Immature natural killer cell (primary cell): Measurements from ENCODE around the gene PANX2. TPM values are rescaled to one million over a fixed set of nuclear protein-coding genes. Genes with fewer than 3 reads are reported as not detected.
A peak's percentile ranks its signal among the peaks of the same experiment; 100 is the strongest.

Experiments
- DNase-seq, 3 donors: peaks; one replicate each; pipeline ENCODE4 v3.0.0; 2022; ENCODE audit warnings: mixed read lengths in 1 of 3
- H3K27ac Mint-ChIP-seq, 6 donors: one replicate each; pipeline ENCODE4 v1.8.0; 2020; ENCODE audit warnings: mixed read lengths in 6 of 6, mild to moderate bottlenecking in 5 of 6, inconsistent platforms in 4 of 6, moderate library complexity in 3 of 6
- H3K27me3 Mint-ChIP-seq, 3 donors: one replicate each; pipeline ENCODE4 v1.8.0; 2020 to 2021; ENCODE audit warnings: low read depth in 3 of 3, mild to moderate bottlenecking in 3 of 3, mixed read lengths in 3 of 3, moderate library complexity in 3 of 3, inconsistent platforms in 1 of 3
- H3K36me3 Mint-ChIP-seq, 3 donors: one replicate each; pipeline ENCODE4 v1.8.0; 2020; ENCODE audit warnings: mixed read lengths in 3 of 3, inconsistent platforms in 2 of 3, mild to moderate bottlenecking in 2 of 3
- H3K4me1 Mint-ChIP-seq, 2 donors: one replicate each; pipeline ENCODE4 v1.8.0; 2020; ENCODE audit warnings: inconsistent platforms in 2 of 2, mild to moderate bottlenecking in 2 of 2, mixed read lengths in 2 of 2, moderate library complexity in 1 of 2
- H3K4me3 Mint-ChIP-seq, 5 donors: one replicate each; pipeline ENCODE4 v1.8.0; 2020; ENCODE audit warnings: mild to moderate bottlenecking in 5 of 5, mixed read lengths in 5 of 5, inconsistent platforms in 3 of 5, moderate library complexity in 3 of 5
- H3K9me3 Mint-ChIP-seq, 6 donors: one replicate each; pipeline ENCODE4 v1.8.0; 2020; ENCODE audit warnings: mild to moderate bottlenecking in 6 of 6, mixed read lengths in 6 of 6, inconsistent platforms in 4 of 6, moderate library complexity in 3 of 6
- polyA plus RNA-seq, 3 donors: library from polyadenylated mRNA; unstranded; fragments of 300-500 nt; fragmentation: Illumina TruSeq; gene quantifications; one replicate each; pipeline ENCODE4 v1.2.3, GENCODE V29; 2021

PANX2 gene
- polyA plus RNA-seq, 3 donors from 2014 or later = 0.07 TPM; not detected in 2

DNA sequence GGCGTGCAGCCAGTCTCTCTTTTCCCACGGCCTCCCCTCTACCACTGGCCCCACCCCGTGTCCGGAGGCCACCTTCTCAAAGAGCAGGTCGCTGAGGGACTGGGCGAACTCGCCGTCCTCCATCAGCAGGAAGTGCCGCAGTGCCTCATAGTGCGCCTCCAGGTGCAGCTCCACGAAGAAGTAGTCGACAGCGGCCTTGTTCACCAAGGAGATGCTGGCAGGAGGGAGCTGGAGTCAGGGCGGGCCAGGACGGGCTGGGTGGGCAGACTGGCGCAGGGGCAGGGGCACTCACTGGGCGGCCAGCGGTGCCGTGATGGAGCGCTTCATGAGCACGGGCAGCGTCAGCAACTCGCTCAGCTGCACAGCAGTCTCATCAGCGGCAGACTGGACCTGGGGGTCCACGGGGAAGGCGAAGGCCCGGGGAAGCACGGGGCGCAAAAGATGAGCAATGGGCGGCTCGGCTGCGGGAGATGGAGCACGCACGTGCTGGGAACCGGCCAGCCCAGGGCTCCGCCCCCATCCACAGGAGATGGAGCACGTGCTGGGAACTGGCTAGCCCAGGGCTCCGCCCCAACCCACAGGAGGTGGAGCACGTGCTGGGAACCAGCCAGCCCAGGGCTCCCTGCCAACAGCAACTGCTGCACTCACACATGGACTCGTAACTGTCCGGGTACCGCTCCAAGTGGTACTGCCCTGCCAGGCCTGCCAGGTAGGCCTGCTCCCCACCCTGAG is 48.6 kb downstream of the PANX2 start:
- H3K4me3 Mint-ChIP-seq = no peak overlapping the region
- H3K27ac Mint-ChIP-seq = no peak overlapping the region

DNA sequence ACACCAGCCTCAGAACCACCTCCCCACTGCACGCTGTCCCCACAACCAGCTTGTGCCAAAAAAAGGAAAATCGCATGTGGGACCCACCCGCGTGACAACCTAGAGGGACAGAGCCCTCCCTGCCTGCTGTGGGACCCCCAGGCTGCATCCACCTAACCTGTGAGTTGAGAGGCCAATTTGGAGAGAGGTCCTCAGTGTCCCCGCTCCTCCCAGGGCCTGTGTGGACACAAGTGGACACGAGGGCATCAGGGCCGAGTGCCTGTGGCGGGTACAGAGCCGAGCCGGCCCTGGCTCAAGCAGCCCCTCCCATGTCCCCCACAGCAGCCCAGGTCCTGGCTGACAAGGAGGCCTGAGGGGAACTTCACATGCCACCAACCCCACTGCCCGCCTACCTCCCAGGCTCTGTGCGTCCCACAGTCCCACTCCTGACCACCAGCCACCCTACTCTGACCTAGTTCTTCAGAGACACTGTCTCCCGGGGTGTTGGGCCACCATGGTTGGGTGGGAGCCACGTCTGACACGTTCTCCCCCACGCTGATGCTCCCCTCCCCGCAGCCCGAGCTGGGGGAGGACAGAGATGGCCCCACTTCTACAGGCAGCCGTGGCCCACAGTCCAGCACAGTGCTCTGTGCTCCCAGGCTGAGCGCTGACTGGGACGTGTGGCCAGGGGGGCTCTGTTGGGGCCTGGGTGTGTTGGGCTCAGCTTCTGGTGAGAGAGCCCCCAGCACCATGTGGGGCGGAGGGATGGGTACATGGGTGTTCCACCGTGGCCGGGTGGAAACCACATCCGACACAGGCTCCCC is 49.5 kb downstream of the PANX2 start:
- Mint-ChIP-seq H3K9me3 (no peaks in the 10 kb centered on the region), H3K4me3 (no peak overlapping the region), H3K27ac (peak overlapping the region in 1 of 6 donors; percentile 39), H3K27me3 (peaks cover 3 to 18% (median 10%) of the 10 kb centered on the region in 3 donors), H3K36me3 (peaks cover 0 to 24% (median under 1%) of the 10 kb centered on the region in 3 donors), H3K4me1 (peaks cover 0 to 2% of the 10 kb centered on the region in 2 donors)
- DNase-seq = no peak

More for the DNA sequence above, 48.6 kb downstream of the PANX2 start:
- Mint-ChIP-seq H3K4me1 (peaks cover 3 to 6% of the 10 kb centered on the region in 2 donors), H3K9me3 (no peaks in the 10 kb centered on the region), H3K36me3 (peaks cover 0 to 25% (median 5%) of the 10 kb centered on the region in 3 donors), H3K27me3 (peaks cover 3 to 18% (median 6%) of the 10 kb centered on the region in 3 donors)
- DNase-seq = no peak

DNA sequence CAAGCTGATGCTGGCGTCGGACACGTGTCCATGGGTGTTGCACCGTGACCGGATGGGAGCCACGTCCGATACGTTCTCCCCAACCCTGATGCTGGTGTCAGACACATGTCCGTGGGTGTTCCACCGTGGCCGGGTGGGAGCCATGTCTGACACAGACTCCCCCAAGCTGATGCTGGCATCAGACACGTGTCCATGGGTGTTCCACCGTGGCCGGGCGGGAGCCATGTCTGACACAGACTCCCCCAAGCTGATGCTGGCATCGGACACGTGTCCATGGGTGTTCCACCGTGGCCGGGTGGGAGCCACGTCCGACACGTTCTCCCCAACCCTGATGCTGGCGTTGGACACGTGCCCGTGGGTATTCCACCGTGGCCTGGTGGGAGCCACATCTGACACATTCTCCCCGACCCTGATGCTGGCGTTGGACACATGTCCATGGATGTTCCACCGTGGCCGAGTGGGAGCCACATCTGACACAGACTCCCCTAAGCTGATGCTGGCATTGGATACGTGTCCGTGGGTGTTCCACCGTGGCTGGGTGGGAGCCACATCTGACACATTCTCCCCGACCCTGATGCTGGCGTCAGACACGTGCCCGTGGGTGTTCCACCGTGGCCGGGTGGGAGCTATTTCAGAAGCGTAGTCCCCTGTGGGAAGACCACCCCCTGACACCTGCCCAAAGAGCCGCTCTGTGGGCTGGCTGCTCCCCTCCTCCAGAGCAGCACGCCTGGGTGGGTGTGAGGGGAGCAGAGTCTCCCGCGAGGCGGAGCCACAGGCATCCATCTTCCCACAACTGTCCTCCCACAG is 50.3 kb downstream of the PANX2 start:
- H3K4me3 Mint-ChIP-seq = no peak overlapping the region
- H3K36me3 Mint-ChIP-seq = peaks cover 0 to 24% (median 0%) of the 10 kb centered on the region in 3 donors
- peak overlapping the region in 1 of 6 donors; percentile 23 for H3K27ac Mint-ChIP-seq
- DNase-seq = no peak
- H3K9me3 Mint-ChIP-seq = no peaks in the 10 kb centered on the region
- no peaks in the 10 kb centered on the region for H3K4me1 Mint-ChIP-seq
- H3K27me3 Mint-ChIP-seq = peaks cover 3 to 15% (median 10%) of the 10 kb centered on the region in 3 donors

- no peak overlapping the region for H3K4me3 Mint-ChIP-seq
- H3K36me3 Mint-ChIP-seq = peaks cover 0 to 21% (median 0%) of the 10 kb centered on the region in 3 donors
- H3K27ac Mint-ChIP-seq = no peak overlapping the region
- H3K27me3 Mint-ChIP-seq = peaks cover 3 to 12% (median 9%) of the 10 kb centered on the region in 3 donors
- no peaks in the 10 kb centered on the region for H3K4me1 Mint-ChIP-seq
- H3K9me3 Mint-ChIP-seq = no peaks in the 10 kb centered on the region
- DNase-seq = no peak
These were observed 51.1 kb downstream of the PANX2 start for GRCh38 chr22:50221410-50222300.

- H3K9me3 Mint-ChIP-seq = no peaks in the 10 kb centered on the region
- DNase-seq = no peak
- H3K27me3 Mint-ChIP-seq = peaks cover 3 to 9% (median 7%) of the 10 kb centered on the region in 3 donors
- H3K36me3 Mint-ChIP-seq = peaks cover 0 to 18% (median 0%) of the 10 kb centered on the region in 3 donors
- no peaks in the 10 kb centered on the region for H3K4me1 Mint-ChIP-seq
- no peak overlapping the region for H3K27ac Mint-ChIP-seq
- no peak overlapping the region for H3K4me3 Mint-ChIP-seq
These were observed 52.0 kb downstream of the PANX2 start for GRCh38 chr22:50222508-50222907.

DNA sequence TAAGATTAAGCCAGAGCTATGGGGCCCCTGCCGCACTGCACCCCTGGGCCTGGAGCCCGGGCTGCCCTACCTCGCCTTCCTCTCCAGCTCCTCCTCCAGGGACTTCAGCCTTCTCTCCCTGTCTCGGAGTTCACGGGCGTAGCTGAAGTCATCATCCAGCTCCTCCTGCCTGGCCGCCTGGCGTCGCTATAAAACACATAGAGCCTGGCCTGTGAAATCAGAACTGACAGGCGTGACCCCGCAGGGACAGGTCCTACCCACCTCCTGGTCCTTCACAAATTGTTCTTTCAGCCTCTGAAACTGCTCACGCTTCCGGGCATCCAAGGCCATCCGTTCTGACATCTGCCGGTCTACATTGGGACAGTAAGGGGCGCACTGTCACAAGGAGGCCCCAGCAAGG is 53.5 kb downstream of the PANX2 start:
- H3K9me3 Mint-ChIP-seq = no peaks in the 10 kb centered on the region
- peaks cover 0 to 20% (median 7%) of the 10 kb centered on the region in 3 donors for H3K36me3 Mint-ChIP-seq
- peak overlapping the region in 1 of 6 donors; percentile 4 for H3K27ac Mint-ChIP-seq

GRCh38 chr22:50225200-50225969 is 54.9 kb downstream of the PANX2 start:
- Mint-ChIP-seq H3K27ac (no peak overlapping the region), H3K9me3 (no peaks in the 10 kb centered on the region), H3K4me1 (peaks cover 0 to 2% of the 10 kb centered on the region in 2 donors), H3K36me3 (peaks cover 0 to 28% (median 12%) of the 10 kb centered on the region in 3 donors), H3K4me3 (no peak overlapping the region), H3K27me3 (peaks cover 0 to 6% (median 3%) of the 10 kb centered on the region in 3 donors)
- no peak for DNase-seq

More for the DNA sequence above, 53.5 kb downstream of the PANX2 start:
- no peaks in the 10 kb centered on the region for H3K4me1 Mint-ChIP-seq
- H3K27me3 Mint-ChIP-seq = peaks cover 2 to 9% (median 3%) of the 10 kb centered on the region in 3 donors
- no peak for DNase-seq
- H3K4me3 Mint-ChIP-seq = no peak overlapping the region

DNA sequence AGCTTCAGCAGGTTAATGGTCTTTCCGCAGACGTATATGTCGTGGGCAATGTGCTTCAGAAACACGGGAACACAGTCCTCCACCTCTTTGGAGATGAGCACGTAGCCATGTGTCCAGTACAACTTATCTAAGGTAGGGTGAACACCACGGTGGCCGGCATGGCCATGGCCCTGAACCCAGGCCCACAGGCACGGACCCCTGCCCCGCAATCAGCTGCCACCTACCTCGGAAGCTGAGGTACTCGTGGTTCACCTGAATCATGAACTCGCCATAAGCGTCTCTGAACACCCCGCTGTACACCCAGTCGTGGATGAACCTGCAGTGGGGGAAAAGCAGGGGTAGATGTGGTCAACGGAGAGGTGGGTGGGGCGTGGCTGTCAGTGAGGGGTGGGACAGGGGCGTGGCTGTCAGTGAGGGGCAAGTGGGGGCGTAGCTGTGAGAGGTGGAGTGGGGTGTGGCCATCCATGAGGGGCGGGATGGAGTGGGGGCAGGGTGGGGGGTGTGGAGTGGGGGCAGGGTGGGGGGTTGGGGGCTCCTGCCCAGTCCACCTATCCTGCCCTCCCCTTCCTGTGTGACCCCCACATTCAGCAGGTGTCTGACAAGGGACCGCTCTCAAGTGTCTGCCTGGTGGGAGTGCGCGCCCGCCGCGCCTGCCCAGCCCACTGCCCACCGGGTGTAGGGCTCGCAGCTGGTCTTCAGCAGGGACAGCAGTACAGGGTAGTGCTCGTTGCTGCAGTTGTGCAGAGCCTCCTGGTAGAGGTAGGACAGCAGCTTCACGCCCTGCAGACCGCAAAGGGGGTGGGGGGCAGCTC is 55.7 kb downstream of the PANX2 start:
- Mint-ChIP-seq H3K4me1 (peaks cover 0 to 2% of the 10 kb centered on the region in 2 donors), H3K36me3 (peaks cover 0 to 24% (median 12%) of the 10 kb centered on the region in 3 donors), H3K27me3 (peaks cover 0 to 6% (median 0%) of the 10 kb centered on the region in 3 donors), H3K27ac (no peak overlapping the region), H3K4me3 (no peak overlapping the region), H3K9me3 (no peaks in the 10 kb centered on the region)
- no peak for DNase-seq

- H3K36me3 Mint-ChIP-seq = peaks cover 0 to 23% (median 12%) of the 10 kb centered on the region in 3 donors
- no peak overlapping the region for H3K27ac Mint-ChIP-seq
- no peak for DNase-seq
- no peak overlapping the region for H3K4me3 Mint-ChIP-seq
- H3K9me3 Mint-ChIP-seq = no peaks in the 10 kb centered on the region
- peaks cover 0 to 6% (median 0%) of the 10 kb centered on the region in 3 donors for H3K27me3 Mint-ChIP-seq
- H3K4me1 Mint-ChIP-seq = peaks cover 0 to 2% of the 10 kb centered on the region in 2 donors
These were observed 56.3 kb downstream of the PANX2 start for GRCh38 chr22:50226875-50227165.

DNA sequence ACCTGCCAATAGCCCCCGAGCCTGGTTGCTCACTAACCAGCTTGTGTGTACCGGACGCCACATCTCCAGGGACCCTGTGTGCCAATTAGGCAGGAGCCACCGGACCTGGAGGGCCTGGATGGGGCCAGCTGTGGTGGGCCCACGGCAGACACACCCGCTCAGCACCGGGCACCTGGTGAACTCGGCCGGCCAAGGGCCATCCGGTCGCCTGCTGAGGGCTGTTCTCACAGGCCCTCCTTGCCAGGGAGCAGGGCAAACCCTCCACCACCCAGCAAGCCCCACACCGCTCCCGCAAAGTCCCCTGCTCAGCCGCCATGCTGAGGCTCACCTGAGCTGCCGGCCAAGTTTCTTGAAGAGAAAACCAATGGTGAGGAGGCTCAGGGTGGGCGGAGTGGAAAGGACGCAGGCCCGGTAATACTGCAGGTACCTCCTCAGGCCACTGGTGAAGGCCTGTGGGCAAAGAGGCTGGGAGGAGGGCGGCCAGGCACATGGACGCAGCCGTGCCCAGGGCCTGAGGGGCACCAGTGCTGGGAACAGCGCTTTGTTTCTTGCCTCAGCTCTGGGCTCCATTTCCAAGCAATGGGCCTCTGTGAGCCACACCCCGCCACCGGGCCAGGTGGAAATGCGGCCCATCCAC is 57.2 kb downstream of the PANX2 start:
- Mint-ChIP-seq H3K27ac (no peak overlapping the region), H3K4me1 (peaks cover 0 to 2% of the 10 kb centered on the region in 2 donors), H3K4me3 (no peak overlapping the region), H3K27me3 (peaks cover 0 to 7% (median 0%) of the 10 kb centered on the region in 3 donors), H3K36me3 (peaks cover 0 to 23% (median 12%) of the 10 kb centered on the region in 3 donors), H3K9me3 (no peaks in the 10 kb centered on the region)
- no peak for DNase-seq

DNA sequence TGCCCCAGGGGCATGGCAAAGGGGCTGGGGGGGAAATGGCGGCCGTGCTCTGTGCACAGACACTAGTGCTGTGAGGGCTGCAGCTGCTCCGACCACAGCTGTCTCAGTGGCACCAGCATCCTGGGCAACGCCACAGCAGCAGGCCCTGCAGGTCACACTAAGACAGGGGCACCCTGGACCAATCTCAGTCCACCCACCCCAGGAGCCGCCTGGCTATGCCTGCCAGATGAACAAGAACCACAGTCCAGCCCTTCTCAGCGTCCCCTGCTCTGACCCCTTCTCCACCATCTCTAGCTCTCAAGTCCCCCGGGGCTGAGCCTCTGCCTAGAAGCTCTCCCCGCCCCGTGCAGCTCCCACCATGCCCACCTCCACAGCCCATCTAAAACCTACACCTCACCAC is 57.8 kb downstream of the PANX2 start:
- no peak overlapping the region for H3K27ac Mint-ChIP-seq
- peaks cover 0 to 2% of the 10 kb centered on the region in 2 donors for H3K4me1 Mint-ChIP-seq
- H3K4me3 Mint-ChIP-seq = no peak overlapping the region
- H3K36me3 Mint-ChIP-seq = peaks cover 0 to 20% (median 12%) of the 10 kb centered on the region in 3 donors
- DNase-seq = no peak
- no peaks in the 10 kb centered on the region for H3K9me3 Mint-ChIP-seq
- H3K27me3 Mint-ChIP-seq = peaks cover 0 to 8% (median 0%) of the 10 kb centered on the region in 3 donors
